ENCODE results near the gene TPCN1. TPM values are rescaled to one million over a fixed set of nuclear protein-coding genes. Genes with fewer than 3 reads are reported as not detected.

TPCN1 gene
- total RNA-seq, 1 experiment from 2014 or later = 18.8 TPM

GRCh38 chr12:113332688-113333417 lies 111.6 kb downstream of the TPCN1 start:
- Histone ChIP-seq H3K4me3 (ENCODE audit: low read depth, low read length, poor library complexity, severe bottlenecking) (no peak overlapping the region), H3K27ac (ENCODE audit: low read depth, low read length, poor library complexity, severe bottlenecking) (no peak overlapping the region), H3K9me3 (ENCODE audit: low read depth, low read length, poor library complexity, severe bottlenecking) (no peaks in the 10 kb centered on the region), H3K27me3 (replicated peaks; ENCODE audit: insufficient read depth, low read depth, low read length, poor library complexity) (no peaks in the 10 kb centered on the region), H3K36me3 (ENCODE audit: insufficient read depth, low read length, poor library complexity, severe bottlenecking) (no peaks in the 10 kb centered on the region), H3K4me1 (ENCODE audit: insufficient read depth, low read length, poor library complexity, severe bottlenecking) (peaks cover 7% of the 10 kb centered on the region)
- BruUV-seq (replicated peaks) = no TSS peak
- no peak for TF ChIP-seq EZH2 (IDR thresholded peaks at IDR 0.05; ENCODE audit: borderline replicate concordance, low read depth, low read length, poor library complexity, severe bottlenecking)
- no peak for TF ChIP-seq CTCF (conservative IDR thresholded peaks at IDR 0.05; ENCODE audit: low read depth, low read length)
- POLR2A ChIA-PET (ENCODE audit: low non-redundant PET) = no interaction called here
- CTCF ChIA-PET = no interaction called here
- DNase-seq (ENCODE audit: low spot score) = no peak
- intact Hi-C loops (cut with micrococcal nuclease; ENCODE audit: unreplicated experiment) = no loop called here

GRCh38 chr12:113333418-113333750 lies 112.1 kb downstream of the TPCN1 start:
- Histone ChIP-seq H3K9me3 (ENCODE audit: low read depth, low read length, poor library complexity, severe bottlenecking) (no peaks in the 10 kb centered on the region), H3K27ac (ENCODE audit: low read depth, low read length, poor library complexity, severe bottlenecking) (no peak overlapping the region), H3K36me3 (ENCODE audit: insufficient read depth, low read length, poor library complexity, severe bottlenecking) (no peaks in the 10 kb centered on the region), H3K4me1 (ENCODE audit: insufficient read depth, low read length, poor library complexity, severe bottlenecking) (peaks cover 7% of the 10 kb centered on the region), H3K4me3 (ENCODE audit: low read depth, low read length, poor library complexity, severe bottlenecking) (no peak overlapping the region), H3K27me3 (replicated peaks; ENCODE audit: insufficient read depth, low read depth, low read length, poor library complexity) (no peaks in the 10 kb centered on the region)
- TF ChIP-seq EZH2 (IDR thresholded peaks at IDR 0.05; ENCODE audit: borderline replicate concordance, low read depth, low read length, poor library complexity, severe bottlenecking) (no peak), CTCF (conservative IDR thresholded peaks at IDR 0.05; ENCODE audit: low read depth, low read length) (no peak)
- BruUV-seq (replicated peaks) = no TSS peak
- ChIA-PET POLR2A (ENCODE audit: low non-redundant PET) (no interaction called here), CTCF (no interaction called here)
- DNase-seq (ENCODE audit: low spot score) = no peak
- intact Hi-C loops (cut with micrococcal nuclease; ENCODE audit: unreplicated experiment) = no loop called here

- ChIA-PET CTCF (interaction anchor here (1.0 kb wide), 1 partner anchor 91 kb away, joined by 3 read pairs; no protein-coding TSS in a partner anchor), POLR2A (ENCODE audit: low non-redundant PET) (no interaction called here)
- Histone ChIP-seq H3K4me3 (ENCODE audit: low read depth, low read length, poor library complexity, severe bottlenecking) (peak overlapping the region; percentile 62), H3K27ac (ENCODE audit: low read depth, low read length, poor library complexity, severe bottlenecking) (no peak overlapping the region), H3K27me3 (replicated peaks; ENCODE audit: insufficient read depth, low read depth, low read length, poor library complexity) (no peaks in the 10 kb centered on the region), H3K4me1 (ENCODE audit: insufficient read depth, low read length, poor library complexity, severe bottlenecking) (peaks cover 7% of the 10 kb centered on the region), H3K36me3 (ENCODE audit: insufficient read depth, low read length, poor library complexity, severe bottlenecking) (no peaks in the 10 kb centered on the region), H3K9me3 (ENCODE audit: low read depth, low read length, poor library complexity, severe bottlenecking) (no peaks in the 10 kb centered on the region)
- TF ChIP-seq CTCF (conservative IDR thresholded peaks at IDR 0.05; ENCODE audit: low read depth, low read length) (no peak), EZH2 (IDR thresholded peaks at IDR 0.05; ENCODE audit: borderline replicate concordance, low read depth, low read length, poor library complexity, severe bottlenecking) (no peak)
- no TSS peak for BruUV-seq (replicated peaks)
- no peak for DNase-seq (ENCODE audit: low spot score)
- intact Hi-C loops (cut with micrococcal nuclease; ENCODE audit: unreplicated experiment) = no loop called here
These were observed 112.9 kb downstream of the TPCN1 start for GRCh38 chr12:113333877-113334785.
